SK-N-SH treated with all-trans-retinoic acid at 6 μM for 48 hours (cell line): Measurements from ENCODE around the gene DENND5A.

ENCODE experiments used
- ATAC-seq: fragments of 200-7000 bp; cut with Tn5 transposase; 3 replicates; pipeline ENCODE4 v1.9.1; 2020; ENCODE audit warnings: mild to moderate bottlenecking, moderate library complexity
- ARNTL ChIP-seq: fragments of 450-650 bp; formaldehyde crosslinking; IDR thresholded peaks from 2 replicates; pipeline ENCODE4 v1.5.0; 2020; ENCODE audit warnings: low read depth, mild to moderate bottlenecking, moderate library complexity, borderline replicate concordance
- BACH2 ChIP-seq: fragments of 250-450 bp; sonication (Bioruptor Pico); IDR thresholded peaks from 2 replicates; pipeline ENCODE4 v1.9.0; 2021; ENCODE audit warnings: mild to moderate bottlenecking, borderline replicate concordance
- CREB5 ChIP-seq: fragments of 250-450 bp; sonication (Bioruptor Pico); IDR thresholded peaks from 2 replicates; pipeline ENCODE4 v1.5.1; 2020; ENCODE audit warnings: low read depth, mild to moderate bottlenecking, moderate library complexity
- ESRRG ChIP-seq: fragments of 250-450 bp; sonication (Bioruptor Pico); IDR thresholded peaks from 2 replicates; pipeline ENCODE4 v1.6.1; 2021; ENCODE audit warnings: mild to moderate bottlenecking
- GLIS3 ChIP-seq: fragments of 250-450 bp; sonication (Bioruptor Pico); IDR thresholded peaks from 2 replicates; pipeline ENCODE4 v1.5.0; 2020; ENCODE audit warnings: mild to moderate bottlenecking, moderate library complexity
- PATZ1 ChIP-seq: fragments of 250-450 bp; sonication (Bioruptor Pico); IDR thresholded peaks from 2 replicates; pipeline ENCODE4 v1.8.0; 2020; ENCODE audit warnings: mild to moderate bottlenecking, moderate library complexity, borderline replicate concordance
- POU6F1 ChIP-seq: fragments of 250-450 bp; sonication (Bioruptor Pico); IDR thresholded peaks from 2 replicates; pipeline ENCODE4 v1.8.0; 2021; ENCODE audit warnings: low read depth, mild to moderate bottlenecking, moderate library complexity, borderline replicate concordance
- PPARA ChIP-seq: fragments of 250-450 bp; sonication (Bioruptor Pico); IDR thresholded peaks from 2 replicates; pipeline ENCODE4 v1.5.0; 2020; ENCODE audit warnings: mild to moderate bottlenecking, borderline replicate concordance
- RARB ChIP-seq: fragments of 250-450 bp; sonication (Bioruptor Pico); IDR thresholded peaks from 2 replicates; pipeline ENCODE4 v1.8.0; 2021; ENCODE audit warnings: mild to moderate bottlenecking, moderate library complexity
- TCF4 ChIP-seq: fragments of 250-450 bp; sonication (Bioruptor Pico); IDR thresholded peaks from 2 replicates; pipeline ENCODE4 v1.8.0; 2021; ENCODE audit warnings: mild to moderate bottlenecking, moderate library complexity, borderline replicate concordance
- ZC3H10 ChIP-seq: fragments of 250-450 bp; sonication (Bioruptor Pico); IDR thresholded peaks from 2 replicates; pipeline ENCODE4 v1.5.1; 2021; ENCODE audit warnings: mild to moderate bottlenecking, moderate library complexity
- ZFP3 ChIP-seq: fragments of 250-450 bp; sonication (Bioruptor Pico); IDR thresholded peaks from 2 replicates; pipeline ENCODE4 v1.5.0; 2020; ENCODE audit warnings: mild to moderate bottlenecking, moderate library complexity
- ZFP30 ChIP-seq: fragments of 450-650 bp; formaldehyde crosslinking; IDR thresholded peaks from 2 replicates; pipeline ENCODE4 v1.5.0; 2022; ENCODE audit warnings: mild to moderate bottlenecking, moderate library complexity
- ZNF565 ChIP-seq: fragments of 450-650 bp; formaldehyde crosslinking; conservative IDR thresholded peaks from 2 replicates; pipeline ENCODE4 v1.5.0; 2020; ENCODE audit warnings: low read depth, mild to moderate bottlenecking, moderate library complexity
- ZNF70 ChIP-seq: fragments of 450-650 bp; formaldehyde crosslinking; IDR thresholded peaks from 2 replicates; pipeline ENCODE4 v1.5.0; 2020; ENCODE audit warnings: mild to moderate bottlenecking, moderate library complexity
- ZNF8 ChIP-seq: fragments of 450-650 bp; formaldehyde crosslinking; IDR thresholded peaks from 2 replicates; pipeline ENCODE4 v1.5.0; 2020; ENCODE audit warnings: mild to moderate bottlenecking, moderate library complexity
- TF ChIP-seq, protein P1 (sequence below): fragments of 250-450 bp; sonication (Bioruptor Pico); IDR thresholded peaks from 2 replicates; pipeline ENCODE4 v1.5.1; 2021; ENCODE audit warnings: mild to moderate bottlenecking, moderate library complexity
- TF ChIP-seq, protein P2 (sequence below): fragments of 250-450 bp; sonication (Bioruptor Pico); IDR thresholded peaks from 2 replicates; pipeline ENCODE4 v1.5.0; 2020; ENCODE audit warnings: mild to moderate bottlenecking, moderate library complexity

Gene DENND5A

DNA sequence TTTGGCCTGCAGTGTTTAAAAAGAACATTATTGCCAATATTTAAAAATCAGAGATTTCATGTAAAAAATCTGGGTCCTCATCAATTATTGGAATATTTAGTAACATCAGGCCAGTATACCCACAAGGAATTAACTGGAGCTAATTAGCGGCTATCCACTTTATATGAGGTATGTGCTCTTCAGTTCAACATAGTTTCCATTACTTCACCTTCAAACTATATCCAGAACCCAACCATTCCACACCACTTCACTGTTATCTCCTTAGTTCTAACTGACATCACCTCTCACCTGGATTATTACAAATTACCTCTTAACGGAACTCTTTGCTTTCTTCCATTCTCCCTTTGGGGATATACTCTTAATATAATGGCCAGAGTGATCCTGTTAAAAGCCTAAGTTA lies 64.7 kb downstream of the DENND5A start:
- TF ChIP-seq, protein P1, sequence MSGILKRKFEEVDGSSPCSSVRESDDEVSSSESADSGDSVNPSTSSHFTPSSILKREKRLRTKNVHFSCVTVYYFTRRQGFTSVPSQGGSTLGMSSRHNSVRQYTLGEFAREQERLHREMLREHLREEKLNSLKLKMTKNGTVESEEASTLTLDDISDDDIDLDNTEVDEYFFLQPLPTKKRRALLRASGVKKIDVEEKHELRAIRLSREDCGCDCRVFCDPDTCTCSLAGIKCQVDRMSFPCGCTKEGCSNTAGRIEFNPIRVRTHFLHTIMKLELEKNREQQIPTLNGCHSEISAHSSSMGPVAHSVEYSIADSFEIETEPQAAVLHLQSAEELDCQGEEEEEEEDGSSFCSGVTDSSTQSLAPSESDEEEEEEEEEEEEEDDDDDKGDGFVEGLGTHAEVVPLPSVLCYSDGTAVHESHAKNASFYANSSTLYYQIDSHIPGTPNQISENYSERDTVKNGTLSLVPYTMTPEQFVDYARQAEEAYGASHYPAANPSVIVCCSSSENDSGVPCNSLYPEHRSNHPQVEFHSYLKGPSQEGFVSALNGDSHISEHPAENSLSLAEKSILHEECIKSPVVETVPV (CRISPR knock-in tag) = no peak
- TF ChIP-seq ZFP3 (CRISPR knock-in tag) (no peak), ZNF70 (no peak), CREB5 (CRISPR knock-in tag) (no peak), PATZ1 (no peak), ZC3H10 (CRISPR knock-in tag) (no peak), RARB (CRISPR knock-in tag) (no peak), PPARA (CRISPR knock-in tag) (no peak), ZNF8 (CRISPR knock-in tag) (no peak), BACH2 (CRISPR knock-in tag) (no peak)
- TF ChIP-seq, protein P2, sequence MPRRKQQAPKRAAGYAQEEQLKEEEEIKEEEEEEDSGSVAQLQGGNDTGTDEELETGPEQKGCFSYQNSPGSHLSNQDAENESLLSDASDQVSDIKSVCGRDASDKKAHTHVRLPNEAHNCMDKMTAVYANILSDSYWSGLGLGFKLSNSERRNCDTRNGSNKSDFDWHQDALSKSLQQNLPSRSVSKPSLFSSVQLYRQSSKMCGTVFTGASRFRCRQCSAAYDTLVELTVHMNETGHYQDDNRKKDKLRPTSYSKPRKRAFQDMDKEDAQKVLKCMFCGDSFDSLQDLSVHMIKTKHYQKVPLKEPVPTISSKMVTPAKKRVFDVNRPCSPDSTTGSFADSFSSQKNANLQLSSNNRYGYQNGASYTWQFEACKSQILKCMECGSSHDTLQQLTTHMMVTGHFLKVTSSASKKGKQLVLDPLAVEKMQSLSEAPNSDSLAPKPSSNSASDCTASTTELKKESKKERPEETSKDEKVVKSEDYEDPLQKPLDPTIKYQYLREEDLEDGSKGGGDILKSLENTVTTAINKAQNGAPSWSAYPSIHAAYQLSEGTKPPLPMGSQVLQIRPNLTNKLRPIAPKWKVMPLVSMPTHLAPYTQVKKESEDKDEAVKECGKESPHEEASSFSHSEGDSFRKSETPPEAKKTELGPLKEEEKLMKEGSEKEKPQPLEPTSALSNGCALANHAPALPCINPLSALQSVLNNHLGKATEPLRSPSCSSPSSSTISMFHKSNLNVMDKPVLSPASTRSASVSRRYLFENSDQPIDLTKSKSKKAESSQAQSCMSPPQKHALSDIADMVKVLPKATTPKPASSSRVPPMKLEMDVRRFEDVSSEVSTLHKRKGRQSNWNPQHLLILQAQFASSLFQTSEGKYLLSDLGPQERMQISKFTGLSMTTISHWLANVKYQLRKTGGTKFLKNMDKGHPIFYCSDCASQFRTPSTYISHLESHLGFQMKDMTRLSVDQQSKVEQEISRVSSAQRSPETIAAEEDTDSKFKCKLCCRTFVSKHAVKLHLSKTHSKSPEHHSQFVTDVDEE = no peak
- no peak for ATAC-seq

DNA sequence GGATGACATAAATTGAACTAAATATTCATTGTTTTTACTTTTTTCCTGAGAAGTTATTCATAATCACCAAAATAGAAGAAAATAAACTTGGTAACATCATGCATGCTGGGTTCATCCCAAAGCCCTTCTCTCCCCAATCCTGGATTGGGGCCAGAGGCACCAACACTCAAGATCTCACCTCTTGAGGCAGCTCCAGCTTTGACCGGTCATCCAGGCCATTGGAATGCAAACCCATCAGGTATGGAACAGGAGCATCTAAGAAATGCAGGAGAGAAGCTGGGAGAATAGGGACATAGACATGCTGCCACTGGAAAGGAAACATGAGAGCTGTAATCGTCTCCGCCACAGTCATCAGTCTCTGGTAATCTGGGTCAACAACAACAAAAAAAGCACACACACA lies 71.8 kb downstream of the DENND5A start:
- ATAC-seq = no peak

More for the DNA sequence above, 71.8 kb downstream of the DENND5A start:
- TF ChIP-seq ZNF565 (CRISPR knock-in tag) (no peak), GLIS3 (CRISPR knock-in tag) (no peak), CREB5 (CRISPR knock-in tag) (no peak), POU6F1 (CRISPR knock-in tag) (no peak), ARNTL (CRISPR knock-in tag) (no peak), BACH2 (CRISPR knock-in tag) (no peak), ZFP30 (CRISPR knock-in tag) (no peak), TCF4 (CRISPR knock-in tag) (no peak), ESRRG (no peak)
- TF ChIP-seq, protein P1 (CRISPR knock-in tag) = no peak
